ENCODE measurements around the gene KIF1B.

The KIF1B gene

GRCh38 chr1:10209905-10210810 lies at the start of gene KIF1B (continued):
- TF ChIP-seq, protein P1, sequence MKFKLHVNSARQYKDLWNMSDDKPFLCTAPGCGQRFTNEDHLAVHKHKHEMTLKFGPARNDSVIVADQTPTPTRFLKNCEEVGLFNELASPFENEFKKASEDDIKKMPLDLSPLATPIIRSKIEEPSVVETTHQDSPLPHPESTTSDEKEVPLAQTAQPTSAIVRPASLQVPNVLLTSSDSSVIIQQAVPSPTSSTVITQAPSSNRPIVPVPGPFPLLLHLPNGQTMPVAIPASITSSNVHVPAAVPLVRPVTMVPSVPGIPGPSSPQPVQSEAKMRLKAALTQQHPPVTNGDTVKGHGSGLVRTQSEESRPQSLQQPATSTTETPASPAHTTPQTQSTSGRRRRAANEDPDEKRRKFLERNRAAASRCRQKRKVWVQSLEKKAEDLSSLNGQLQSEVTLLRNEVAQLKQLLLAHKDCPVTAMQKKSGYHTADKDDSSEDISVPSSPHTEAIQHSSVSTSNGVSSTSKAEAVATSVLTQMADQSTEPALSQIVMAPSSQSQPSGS (tag by site-specific recombination; IDR thresholded peaks at IDR 0.05; ENCODE audit: low read depth), result peak; percentile 3
- TF ChIP-seq ZNF416 (tag by site-specific recombination; IDR thresholded peaks at IDR 0.05), result no peak
- peak; percentile 62; the same call in 1 of the 2 replicates for TF ChIP-seq ZNF394 (tag by site-specific recombination; IDR thresholded peaks at IDR 0.05; ENCODE audit: borderline replicate concordance)
- TF ChIP-seq ZNF311 (tag by site-specific recombination; IDR thresholded peaks at IDR 0.05; ENCODE audit: borderline replicate concordance), result no peak
- TF ChIP-seq ZNF354C (tag by site-specific recombination; IDR thresholded peaks at IDR 0.05; ENCODE audit: borderline replicate concordance, low read depth), result no peak
- TF ChIP-seq ZNF2 (tag by site-specific recombination; IDR thresholded peaks at IDR 0.05), result peak; percentile 90
- TF ChIP-seq ZNF239 (tag by site-specific recombination; IDR thresholded peaks at IDR 0.05), result no peak
- no peak for TF ChIP-seq ZNF302 (tag by site-specific recombination; IDR thresholded peaks at IDR 0.05; ENCODE audit: low read depth)
- TF ChIP-seq ZNF596 (tag by site-specific recombination; IDR thresholded peaks at IDR 0.05), result no peak
- TF ChIP-seq ZNF580 (tag by site-specific recombination; IDR thresholded peaks at IDR 0.05), result peak; percentile 79; the same call in 1 of the 2 replicates
- TF ChIP-seq GLIS2 (tag by site-specific recombination; IDR thresholded peaks at IDR 0.05), result peak; percentile 100
- TF ChIP-seq, protein P2, sequence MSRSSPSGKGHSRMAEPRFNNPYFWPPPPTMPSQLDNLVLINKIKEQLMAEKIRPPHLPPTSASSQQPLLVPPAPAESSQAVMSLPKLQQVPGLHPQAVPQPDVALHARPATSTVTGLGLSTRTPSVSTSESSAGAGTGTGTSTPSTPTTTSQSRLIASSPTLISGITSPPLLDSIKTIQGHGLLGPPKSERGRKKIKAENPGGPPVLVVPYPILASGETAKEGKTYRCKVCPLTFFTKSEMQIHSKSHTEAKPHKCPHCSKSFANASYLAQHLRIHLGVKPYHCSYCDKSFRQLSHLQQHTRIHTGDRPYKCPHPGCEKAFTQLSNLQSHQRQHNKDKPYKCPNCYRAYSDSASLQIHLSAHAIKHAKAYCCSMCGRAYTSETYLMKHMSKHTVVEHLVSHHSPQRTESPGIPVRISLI (tag by site-specific recombination; IDR thresholded peaks at IDR 0.05), result no peak
- TF ChIP-seq ZNF76 (tag by site-specific recombination; IDR thresholded peaks at IDR 0.05; ENCODE audit: borderline replicate concordance, low read depth), result peak; percentile 79; the same call in 1 of the 2 replicates
- no peak for TF ChIP-seq ZNF544 (tag by site-specific recombination; IDR thresholded peaks at IDR 0.05)
- TF ChIP-seq, protein P3, sequence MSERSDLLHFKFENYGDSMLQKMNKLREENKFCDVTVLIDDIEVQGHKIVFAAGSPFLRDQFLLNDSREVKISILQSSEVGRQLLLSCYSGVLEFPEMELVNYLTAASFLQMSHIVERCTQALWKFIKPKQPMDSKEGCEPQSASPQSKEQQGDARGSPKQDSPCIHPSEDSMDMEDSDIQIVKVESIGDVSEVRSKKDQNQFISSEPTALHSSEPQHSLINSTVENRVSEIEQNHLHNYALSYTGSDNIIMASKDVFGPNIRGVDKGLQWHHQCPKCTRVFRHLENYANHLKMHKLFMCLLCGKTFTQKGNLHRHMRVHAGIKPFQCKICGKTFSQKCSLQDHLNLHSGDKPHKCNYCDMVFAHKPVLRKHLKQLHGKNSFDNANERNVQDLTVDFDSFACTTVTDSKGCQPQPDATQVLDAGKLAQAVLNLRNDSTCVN (tag by site-specific recombination; optimal IDR thresholded peaks at IDR 0.05), result peak; percentile 97
- TF ChIP-seq ZFP69B (tag by site-specific recombination; IDR thresholded peaks at IDR 0.05), result peak; percentile 52; the same call in 1 of the 2 replicates
- TF ChIP-seq ZNF155 (tag by site-specific recombination; IDR thresholded peaks at IDR 0.05), result no peak
- no peak for TF ChIP-seq TCF7L2 (IDR thresholded peaks at IDR 0.05; ENCODE audit: borderline replicate concordance, low read depth, low read length)
- TF ChIP-seq, protein P4, sequence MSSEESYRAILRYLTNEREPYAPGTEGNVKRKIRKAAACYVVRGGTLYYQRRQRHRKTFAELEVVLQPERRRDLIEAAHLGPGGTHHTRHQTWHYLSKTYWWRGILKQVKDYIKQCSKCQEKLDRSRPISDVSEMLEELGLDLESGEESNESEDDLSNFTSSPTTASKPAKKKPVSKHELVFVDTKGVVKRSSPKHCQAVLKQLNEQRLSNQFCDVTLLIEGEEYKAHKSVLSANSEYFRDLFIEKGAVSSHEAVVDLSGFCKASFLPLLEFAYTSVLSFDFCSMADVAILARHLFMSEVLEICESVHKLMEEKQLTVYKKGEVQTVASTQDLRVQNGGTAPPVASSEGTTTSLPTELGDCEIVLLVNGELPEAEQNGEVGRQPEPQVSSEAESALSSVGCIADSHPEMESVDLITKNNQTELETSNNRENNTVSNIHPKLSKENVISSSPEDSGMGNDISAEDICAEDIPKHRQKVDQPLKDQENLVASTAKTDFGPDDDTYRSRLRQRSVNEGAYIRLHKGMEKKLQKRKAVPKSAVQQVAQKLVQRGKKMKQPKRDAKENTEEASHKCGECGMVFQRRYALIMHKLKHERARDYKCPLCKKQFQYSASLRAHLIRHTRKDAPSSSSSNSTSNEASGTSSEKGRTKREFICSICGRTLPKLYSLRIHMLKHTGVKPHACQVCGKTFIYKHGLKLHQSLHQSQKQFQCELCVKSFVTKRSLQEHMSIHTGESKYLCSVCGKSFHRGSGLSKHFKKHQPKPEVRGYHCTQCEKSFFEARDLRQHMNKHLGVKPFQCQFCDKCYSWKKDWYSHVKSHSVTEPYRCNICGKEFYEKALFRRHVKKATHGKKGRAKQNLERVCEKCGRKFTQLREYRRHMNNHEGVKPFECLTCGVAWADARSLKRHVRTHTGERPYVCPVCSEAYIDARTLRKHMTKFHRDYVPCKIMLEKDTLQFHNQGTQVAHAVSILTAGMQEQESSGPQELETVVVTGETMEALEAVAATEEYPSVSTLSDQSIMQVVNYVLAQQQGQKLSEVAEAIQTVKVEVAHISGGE (tag by site-specific recombination; conservative IDR thresholded peaks at IDR 0.05; ENCODE audit: low read depth), result peak; percentile 86
- TF ChIP-seq REST (tag by site-specific recombination; IDR thresholded peaks at IDR 0.05), result peak; percentile 25; the same call in 1 of the 2 replicates
- TF ChIP-seq ZNF366 (tag by site-specific recombination; conservative IDR thresholded peaks at IDR 0.05), result peak; percentile 83
- TF ChIP-seq ZNF19 (tag by site-specific recombination; IDR thresholded peaks at IDR 0.05; ENCODE audit: low read depth), result no peak
- TF ChIP-seq INSM2 (tag by site-specific recombination; IDR thresholded peaks at IDR 0.05), result peak; percentile 60
- TF ChIP-seq ZNF221 (tag by site-specific recombination; IDR thresholded peaks at IDR 0.05; ENCODE audit: borderline replicate concordance), result 0 out of 2 replicates have a peak, but pooled peaks have one; percentile 19
- TF ChIP-seq ZNF843 (tag by site-specific recombination; IDR thresholded peaks at IDR 0.05), result peak; percentile 40; the same call in 1 of the 2 replicates
